ENCODE data around the gene KLHL18. TPM values are rescaled to one million over a fixed set of nuclear protein-coding genes. Genes with fewer than 3 reads are reported as not detected.
"Not testable (repeated sequence)": the region's sequence is repeated elsewhere in the genome, so short reads cannot be mapped to it uniquely, and the experiment has no call there.

Gene KLHL18
- total RNA-seq, 3 donors from 2014 or later: 17.0 to 28.7 (median 21.5) TPM

- intact Hi-C loops (cut with DNase I, micrococcal nuclease): no loop called here
- Histone ChIP-seq H3K9me3 (no peaks in the 10 kb centered on the region), H3K4me1 (ENCODE audit: low read depth) (no peaks in the 10 kb centered on the region), H3K4me3 (no peak overlapping the region), H3K36me3 (ENCODE audit: low read depth) (no peaks in the 10 kb centered on the region)
- ATAC-seq (no peak), DNase-seq (no peak)
- no peak for TF ChIP-seq CTCF (IDR thresholded peaks at IDR 0.05)
These were observed 14.0 kb downstream of the KLHL18 start for GRCh38 chr3:47296562-47297302.

- Histone ChIP-seq H3K36me3 (ENCODE audit: low read depth) (no peaks in the 10 kb centered on the region), H3K4me3 (no peak overlapping the region), H3K9me3 (no peaks in the 10 kb centered on the region), H3K4me1 (ENCODE audit: low read depth) (no peaks in the 10 kb centered on the region)
- no peak for TF ChIP-seq CTCF (IDR thresholded peaks at IDR 0.05)
- ATAC-seq: no peak
- intact Hi-C loops (cut with DNase I, micrococcal nuclease): no loop called here
- no peak for DNase-seq
These were observed 15.7 kb downstream of the KLHL18 start for GRCh38 chr3:47298439-47298838.

GRCh38 chr3:47299381-47300318 lies 16.9 kb downstream of the KLHL18 start:
- Histone ChIP-seq H3K36me3 (ENCODE audit: low read depth) (no peaks in the 10 kb centered on the region), H3K4me1 (ENCODE audit: low read depth) (no peaks in the 10 kb centered on the region), H3K4me3 (no peak overlapping the region), H3K9me3 (no peaks in the 10 kb centered on the region)
- ATAC-seq (no peak), DNase-seq (no peak)
- intact Hi-C loops (cut with DNase I, micrococcal nuclease): no loop called here
- TF ChIP-seq CTCF (IDR thresholded peaks at IDR 0.05): no peak

- no peak for DNase-seq
- TF ChIP-seq CTCF (IDR thresholded peaks at IDR 0.05): no peak
- no peak for ATAC-seq
- no peaks in the 10 kb centered on the region for H3K36me3 ChIP-seq (ENCODE audit: low read depth)
- no peak overlapping the region for H3K4me3 ChIP-seq
- intact Hi-C loops (cut with DNase I, micrococcal nuclease): no loop called here
- no peaks in the 10 kb centered on the region for H3K4me1 ChIP-seq (ENCODE audit: low read depth)
- no peaks in the 10 kb centered on the region for H3K9me3 ChIP-seq
These were observed 18.7 kb downstream of the KLHL18 start for GRCh38 chr3:47301456-47301855.

DNA sequence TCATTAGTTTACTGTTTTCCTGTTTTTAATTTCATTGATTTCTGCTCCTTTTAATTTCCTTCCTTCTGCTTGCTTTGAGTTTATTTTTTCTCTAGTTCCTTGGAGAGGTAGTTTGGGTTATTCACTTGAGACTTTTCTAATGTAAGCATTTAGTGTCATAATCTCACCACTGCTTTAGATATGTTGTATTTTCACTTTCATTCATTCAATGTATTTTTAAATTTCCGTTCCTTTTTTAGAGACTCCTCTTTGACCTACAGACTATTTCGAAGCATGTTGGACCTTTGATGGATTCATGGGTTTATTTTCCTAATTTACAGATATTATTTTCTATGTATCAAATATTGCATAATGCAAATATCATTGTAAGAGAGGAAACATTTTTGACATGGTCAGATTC lies 23.3 kb downstream of the KLHL18 start:
- no peak for ATAC-seq
- TF ChIP-seq CTCF (IDR thresholded peaks at IDR 0.05): no peak
- intact Hi-C loops (cut with DNase I, micrococcal nuclease): no loop called here
- Histone ChIP-seq H3K9me3 (no peaks in the 10 kb centered on the region), H3K4me3 (no peak overlapping the region), H3K4me1 (ENCODE audit: low read depth) (no peaks in the 10 kb centered on the region), H3K36me3 (ENCODE audit: low read depth) (no peaks in the 10 kb centered on the region)
- no peak for DNase-seq

DNA sequence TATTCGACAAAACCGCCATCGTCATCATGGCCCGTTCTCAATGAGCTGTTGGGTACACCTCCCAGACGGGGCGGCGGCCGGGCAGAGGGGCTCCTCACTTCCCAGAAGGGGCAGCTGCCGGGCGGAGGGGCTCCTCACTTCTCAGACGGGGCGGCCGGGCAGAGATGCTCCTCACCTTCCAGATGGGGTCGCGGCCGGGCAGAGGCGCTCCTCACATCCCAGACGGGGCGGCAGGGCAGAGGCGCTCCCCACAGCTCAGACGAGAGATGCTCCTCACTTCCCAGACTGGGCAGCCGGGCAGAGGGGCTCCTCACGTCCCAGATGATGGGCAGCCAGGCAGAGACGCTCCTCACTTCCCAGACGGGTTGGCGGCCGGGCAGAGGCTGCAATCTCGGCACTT lies 26.5 kb downstream of the KLHL18 start:
- H3K4me3 ChIP-seq; H3K4me1 ChIP-seq (ENCODE audit: low read depth); H3K36me3 ChIP-seq (ENCODE audit: low read depth); DNase-seq; ATAC-seq; H3K9me3 ChIP-seq; intact Hi-C loops (cut with DNase I, micrococcal nuclease): not testable (repeated sequence)
